ENCODE results near the gene RASAL2. TPM values are rescaled to one million over a fixed set of nuclear protein-coding genes. Genes with fewer than 3 reads are reported as not detected.

RASAL2 gene
- total RNA-seq, 1 donor from 2014 or later = 57.5 TPM

DNA sequence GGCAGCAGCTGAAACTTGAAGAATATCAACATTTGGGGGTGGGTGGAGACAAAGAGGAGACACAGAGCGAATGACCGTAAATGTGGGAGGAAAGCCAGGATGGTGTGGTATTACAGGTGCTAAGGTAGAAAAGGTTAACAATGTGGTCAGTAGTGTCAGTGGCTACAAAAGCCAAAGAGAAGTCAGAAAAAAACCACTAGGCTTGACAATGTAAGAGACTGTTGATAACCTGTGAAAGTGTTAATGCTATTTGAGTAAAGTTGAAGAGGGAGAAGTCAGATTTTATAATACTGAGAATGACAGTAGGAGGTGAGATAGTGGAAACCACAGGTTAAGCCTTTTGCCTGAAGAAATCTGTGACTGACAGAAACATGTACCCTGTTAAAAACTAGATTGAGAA is 282.1 kb downstream of the RASAL2 start:
- Histone ChIP-seq H3K9me3 (no peaks in the 10 kb centered on the region), H3K36me3 (no peaks in the 10 kb centered on the region), H3K4me3 (no peak overlapping the region), H3K27ac (no peak overlapping the region), H3K4me1 (peaks cover 0 to 4% of the 10 kb centered on the region in 2 donors), H3K27me3 (no peaks in the 10 kb centered on the region)
- intact Hi-C loops (cut with DNase I) = no loop called here
- TF ChIP-seq, protein P1, sequence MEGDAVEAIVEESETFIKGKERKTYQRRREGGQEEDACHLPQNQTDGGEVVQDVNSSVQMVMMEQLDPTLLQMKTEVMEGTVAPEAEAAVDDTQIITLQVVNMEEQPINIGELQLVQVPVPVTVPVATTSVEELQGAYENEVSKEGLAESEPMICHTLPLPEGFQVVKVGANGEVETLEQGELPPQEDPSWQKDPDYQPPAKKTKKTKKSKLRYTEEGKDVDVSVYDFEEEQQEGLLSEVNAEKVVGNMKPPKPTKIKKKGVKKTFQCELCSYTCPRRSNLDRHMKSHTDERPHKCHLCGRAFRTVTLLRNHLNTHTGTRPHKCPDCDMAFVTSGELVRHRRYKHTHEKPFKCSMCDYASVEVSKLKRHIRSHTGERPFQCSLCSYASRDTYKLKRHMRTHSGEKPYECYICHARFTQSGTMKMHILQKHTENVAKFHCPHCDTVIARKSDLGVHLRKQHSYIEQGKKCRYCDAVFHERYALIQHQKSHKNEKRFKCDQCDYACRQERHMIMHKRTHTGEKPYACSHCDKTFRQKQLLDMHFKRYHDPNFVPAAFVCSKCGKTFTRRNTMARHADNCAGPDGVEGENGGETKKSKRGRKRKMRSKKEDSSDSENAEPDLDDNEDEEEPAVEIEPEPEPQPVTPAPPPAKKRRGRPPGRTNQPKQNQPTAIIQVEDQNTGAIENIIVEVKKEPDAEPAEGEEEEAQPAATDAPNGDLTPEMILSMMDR (IDR thresholded peaks at IDR 0.05) = no peak
- no peak for DNase-seq (ENCODE audit: low spot score in 2 of 2)

DNA sequence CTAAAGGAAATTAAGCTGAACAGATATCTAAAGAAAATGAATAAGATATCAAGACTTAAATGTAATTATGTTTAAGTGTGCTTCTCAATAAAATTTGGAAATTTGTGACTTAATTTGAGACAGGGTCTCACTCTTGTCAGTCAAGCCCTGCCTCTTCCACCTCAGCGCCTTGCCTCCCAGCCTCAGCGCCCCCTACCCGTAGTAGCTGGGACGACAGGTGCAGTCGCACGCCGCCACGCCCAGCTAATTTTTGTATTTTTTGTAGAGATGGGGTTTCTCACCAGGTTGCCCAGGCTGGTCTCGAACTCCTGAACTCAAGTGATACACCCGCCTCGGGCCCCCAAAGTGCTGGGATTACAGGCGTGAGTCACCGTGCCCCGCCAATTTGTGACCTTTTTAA is 285.9 kb downstream of the RASAL2 start:
- H3K36me3 ChIP-seq = no peaks in the 10 kb centered on the region
- intact Hi-C loops (cut with DNase I) = no loop called here
- no peak for DNase-seq (ENCODE audit: low spot score in 2 of 2)
- no peaks in the 10 kb centered on the region for H3K4me1 ChIP-seq
- H3K4me3 ChIP-seq = no peak overlapping the region
- no peak overlapping the region for H3K27ac ChIP-seq
- TF ChIP-seq, protein P1 (IDR thresholded peaks at IDR 0.05) = no peak
- H3K9me3 ChIP-seq = no peaks in the 10 kb centered on the region
- no peaks in the 10 kb centered on the region for H3K27me3 ChIP-seq

DNA sequence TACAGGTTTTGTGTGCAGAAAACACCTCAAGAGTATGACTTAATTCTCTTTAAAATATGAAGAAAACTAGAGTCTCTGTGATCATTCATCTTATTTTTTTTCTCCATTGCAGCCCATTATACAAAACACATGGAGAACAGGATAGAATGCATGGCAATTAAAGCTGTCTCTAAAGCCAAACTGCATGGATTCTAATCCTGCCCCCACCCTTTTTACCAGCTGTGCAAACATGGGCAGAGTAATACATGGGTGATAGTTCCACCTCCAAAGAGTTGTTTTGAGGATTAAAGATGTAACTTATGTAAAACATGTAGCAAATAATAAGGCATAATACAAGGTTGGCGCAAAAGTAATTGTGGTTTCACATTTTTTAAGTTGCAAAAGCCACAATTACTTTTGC is 288.5 kb downstream of the RASAL2 start:
- intact Hi-C loops (cut with DNase I) = no loop called here
- Histone ChIP-seq H3K27me3 (no peaks in the 10 kb centered on the region), H3K36me3 (no peaks in the 10 kb centered on the region), H3K9me3 (no peaks in the 10 kb centered on the region), H3K27ac (no peak overlapping the region), H3K4me1 (no peaks in the 10 kb centered on the region), H3K4me3 (no peak overlapping the region)
- DNase-seq (ENCODE audit: low spot score in 2 of 2) = no peak
- TF ChIP-seq, protein P1 (IDR thresholded peaks at IDR 0.05) = no peak

GRCh38 chr1:178385662-178386061 is 291.8 kb downstream of the RASAL2 start:
- Histone ChIP-seq H3K27me3 (no peaks in the 10 kb centered on the region), H3K27ac (no peak overlapping the region), H3K4me1 (peaks cover 4 to 6% of the 10 kb centered on the region in 2 donors), H3K9me3 (no peaks in the 10 kb centered on the region), H3K4me3 (no peak overlapping the region), H3K36me3 (no peaks in the 10 kb centered on the region)
- intact Hi-C loops (cut with DNase I) = no loop called here
- TF ChIP-seq, protein P1 (IDR thresholded peaks at IDR 0.05) = no peak
- no peak for DNase-seq (ENCODE audit: low spot score in 2 of 2)

DNA sequence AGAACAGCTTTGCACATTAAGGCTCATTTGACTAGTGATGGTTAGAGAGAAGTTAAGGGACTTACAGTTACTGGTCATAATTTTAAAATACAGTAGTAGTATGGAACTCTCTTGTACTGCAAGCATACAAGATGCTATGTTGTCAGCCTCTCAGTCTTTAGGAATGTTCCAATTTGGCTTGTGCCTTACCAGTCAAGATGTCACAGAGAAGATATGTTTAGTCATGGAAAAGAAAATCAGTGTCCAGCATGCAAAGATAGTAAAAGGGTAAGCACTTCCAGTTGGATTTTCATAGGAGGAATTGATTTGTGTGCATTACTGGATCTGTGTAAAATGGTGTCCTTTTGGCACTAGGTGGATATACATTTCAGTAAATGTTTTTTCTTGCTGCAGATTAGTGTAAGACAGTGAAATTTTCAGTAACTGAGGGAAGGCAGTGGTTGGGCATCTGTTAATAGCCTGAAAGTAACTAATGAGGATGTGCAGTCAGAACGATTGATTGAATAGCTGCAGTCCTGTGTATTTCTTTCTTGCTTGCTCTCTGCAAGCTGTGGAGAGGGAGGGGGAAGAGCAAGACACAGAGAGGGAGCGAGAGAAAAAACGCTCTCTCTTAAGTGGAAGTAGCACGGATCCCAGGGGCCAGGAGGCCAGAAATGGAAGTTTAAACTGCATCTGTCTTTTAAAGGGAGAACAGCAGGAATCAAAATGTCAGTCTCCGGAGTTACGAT is 294.7 kb downstream of the RASAL2 start:
- no peak overlapping the region for H3K27ac ChIP-seq
- no peak for DNase-seq (ENCODE audit: low spot score in 2 of 2)

More for the DNA sequence above, 294.7 kb downstream of the RASAL2 start:
- intact Hi-C loops (cut with DNase I) = no loop called here
- Histone ChIP-seq H3K9me3 (no peaks in the 10 kb centered on the region), H3K36me3 (no peaks in the 10 kb centered on the region), H3K4me1 (peaks cover 4 to 6% of the 10 kb centered on the region in 2 donors), H3K4me3 (no peak overlapping the region), H3K27me3 (no peaks in the 10 kb centered on the region)
- TF ChIP-seq, protein P1 (IDR thresholded peaks at IDR 0.05) = no peak

Data from ascending aorta (tissue), 2 donors.